Type B pancreatic cell (in vitro differentiated cells): ENCODE measurements around the gene NEGR1. TPM values are rescaled to one million over a fixed set of nuclear protein-coding genes. Genes with fewer than 3 reads are reported as not detected.

Experiments used
- DNase-seq: peaks from one replicate; pipeline ENCODE4 v3.0.0; 2021; ENCODE audit warnings: mixed read lengths; ENCODE audit not compliant: unreplicated experiment; ENCODE audit errors: extremely low spot score
- H3K27ac Mint-ChIP-seq: 2 replicates; pipeline ENCODE4 v1.8.0; 2021; ENCODE audit warnings: mild to moderate bottlenecking, mixed read lengths
- H3K27me3 Mint-ChIP-seq: 2 replicates; pipeline ENCODE4 v1.8.0; 2021; ENCODE audit warnings: mixed read lengths
- H3K36me3 Mint-ChIP-seq: 2 replicates; pipeline ENCODE4 v1.8.0; 2021; ENCODE audit warnings: mixed read lengths
- H3K4me1 Mint-ChIP-seq: one replicate; pipeline ENCODE4 v1.8.0; 2021; ENCODE audit warnings: mixed read lengths; ENCODE audit not compliant: unreplicated experiment
- H3K4me3 Mint-ChIP-seq: 2 replicates; pipeline ENCODE4 v1.8.0; 2021; ENCODE audit warnings: mild to moderate bottlenecking, mixed read lengths
- H3K9me3 Mint-ChIP-seq: 2 replicates; pipeline ENCODE4 v1.8.0; 2021; ENCODE audit warnings: mixed read lengths
- CTCF ChIP-seq: fragments of 200-600 bp; sonication (generic); conservative IDR thresholded peaks from 2 replicates; pipeline ENCODE4 v1.5.0; 2021; ENCODE audit warnings: antibody characterized with exemption, mild to moderate bottlenecking
- total RNA-seq: library from RNA; stranded (reverse); gene quantifications from 2 replicates; pipeline ENCODE4 v1.2.1, GENCODE V29; 2021; ENCODE audit warnings: low replicate concordance

Gene NEGR1
- total RNA-seq, 1 donor from 2014 or later: 22.5 TPM

- Mint-ChIP-seq H3K9me3 (no peaks in the 10 kb centered on the region), H3K4me3 (no peak overlapping the region), H3K27me3 (peaks cover 8% of the 10 kb centered on the region), H3K36me3 (no peaks in the 10 kb centered on the region), H3K27ac (no peak overlapping the region), H3K4me1 (no peaks in the 10 kb centered on the region)
- no peak for TF ChIP-seq CTCF
- DNase-seq: no peak
These were observed 634.6 kb downstream of the NEGR1 start for GRCh38 chr1:71647513-71648300.

GRCh38 chr1:71645015-71645414 is 637.3 kb downstream of the NEGR1 start:
- H3K4me1 Mint-ChIP-seq: no peaks in the 10 kb centered on the region
- no peaks in the 10 kb centered on the region for H3K36me3 Mint-ChIP-seq
- DNase-seq: no peak
- no peak overlapping the region for H3K4me3 Mint-ChIP-seq
- no peak overlapping the region for H3K27ac Mint-ChIP-seq
- peaks cover 17% of the 10 kb centered on the region for H3K27me3 Mint-ChIP-seq
- TF ChIP-seq CTCF: no peak
- no peaks in the 10 kb centered on the region for H3K9me3 Mint-ChIP-seq

GRCh38 chr1:71641903-71642302 is 640.4 kb downstream of the NEGR1 start:
- DNase-seq: no peak
- Mint-ChIP-seq H3K9me3 (no peaks in the 10 kb centered on the region), H3K36me3 (no peaks in the 10 kb centered on the region), H3K27ac (no peak overlapping the region), H3K4me3 (no peak overlapping the region), H3K4me1 (no peaks in the 10 kb centered on the region), H3K27me3 (peaks cover 21% of the 10 kb centered on the region)
- TF ChIP-seq CTCF: no peak

- H3K9me3 Mint-ChIP-seq: no peaks in the 10 kb centered on the region
- H3K4me3 Mint-ChIP-seq: no peak overlapping the region
- H3K36me3 Mint-ChIP-seq: no peaks in the 10 kb centered on the region
- TF ChIP-seq CTCF: no peak
- H3K27ac Mint-ChIP-seq: no peak overlapping the region
- DNase-seq: no peak
- no peaks in the 10 kb centered on the region for H3K4me1 Mint-ChIP-seq
- peaks cover 21% of the 10 kb centered on the region for H3K27me3 Mint-ChIP-seq
These were observed 641.3 kb downstream of the NEGR1 start for GRCh38 chr1:71640998-71641397.

GRCh38 chr1:71640116-71640515 is 642.2 kb downstream of the NEGR1 start:
- peaks cover 25% of the 10 kb centered on the region for H3K27me3 Mint-ChIP-seq
- no peaks in the 10 kb centered on the region for H3K36me3 Mint-ChIP-seq
- no peak overlapping the region for H3K4me3 Mint-ChIP-seq
- peaks cover 4% of the 10 kb centered on the region for H3K9me3 Mint-ChIP-seq
- no peak for DNase-seq
- no peak for TF ChIP-seq CTCF
- no peaks in the 10 kb centered on the region for H3K4me1 Mint-ChIP-seq
- H3K27ac Mint-ChIP-seq: no peak overlapping the region
